Right cardiac atrium (tissue), 5 donors: ENCODE results near the gene AWAT2. TPM values are rescaled to one million over a fixed set of nuclear protein-coding genes. Genes with fewer than 3 reads are reported as not detected.

Experiments
- ATAC-seq, 2 donors: fragments of 200-7000 bp; cut with Tn5 transposase; one replicate each; pipeline versions ENCODE4 v1.8.0 to v1.9.1; 2020; ENCODE audit warnings: moderate library complexity in 2 of 2, mild to moderate bottlenecking in 1 of 2
- DNase-seq, 3 donors: peaks; one replicate each; pipeline ENCODE4 v3.0.0-alpha.2; 2020
- H3K27ac ChIP-seq: one replicate; pipeline ENCODE4 v1.5.1; 2013; ENCODE audit warnings: mild to moderate bottlenecking, low read length, control low read depth, moderate library complexity
- H3K27me3 ChIP-seq: one replicate; pipeline ENCODE4 v1.6.1; 2013; ENCODE audit not compliant: control insufficient read depth, insufficient read depth
- H3K4me1 ChIP-seq: one replicate; pipeline ENCODE4 v1.6.1; 2013; ENCODE audit warnings: low read length; ENCODE audit not compliant: control insufficient read depth, insufficient read depth
- H3K4me3 ChIP-seq: one replicate; pipeline ENCODE4 v1.5.1; 2013; ENCODE audit warnings: low read length, control low read depth
- H3K9me3 ChIP-seq: one replicate; pipeline ENCODE4 v1.6.1; 2013; ENCODE audit warnings: low read length; ENCODE audit not compliant: control insufficient read depth
- WGBS: extraction: QIAGEN DNeasy Blood & Tissue Kit; methylation state at CpG from one replicate; pipeline ENCODE4 v1.1.7; 2013; 5-methylcytosine and 5-hydroxymethylcytosine counted together
- intact Hi-C, 4 donors: fragments of 100-400 bp; cut with DNase I; formaldehyde crosslinking; loops; one replicate each; pipeline versions ENCODE4 v1.11.0 to v1.14.0; 2022 to 2023
- polyA plus RNA-seq: library from polyadenylated mRNA; stranded (reverse); fragments of 200-250 nt; gene quantifications from one replicate; pipeline ENCODE4 v1.2.3, GENCODE V29; 2013
- total RNA-seq, 4 donors: library from RNA; stranded (reverse); fragmentation: NEBNext Ultra II Directional; extraction: Animal tissue kit (Norgen Biotek cat#: 25700); gene quantifications; one replicate each; pipeline ENCODE4 v1.2.1, GENCODE V29; 2021
- donor health status: healthy with polysubstance abuse.
- donor health status: DM: no; HTN: yes; CAD: no.
- donor health status: DM: no; HTN: no; CAD: no.
- donor health status: DM: no; HTN: yes; CAD: no; lungs with severe emphysema.
- donor health status: DM: yes; HTN: yes; CAD: no.

Gene AWAT2
- total and polyA plus RNA-seq, 5 donors, result not detected

DNA sequence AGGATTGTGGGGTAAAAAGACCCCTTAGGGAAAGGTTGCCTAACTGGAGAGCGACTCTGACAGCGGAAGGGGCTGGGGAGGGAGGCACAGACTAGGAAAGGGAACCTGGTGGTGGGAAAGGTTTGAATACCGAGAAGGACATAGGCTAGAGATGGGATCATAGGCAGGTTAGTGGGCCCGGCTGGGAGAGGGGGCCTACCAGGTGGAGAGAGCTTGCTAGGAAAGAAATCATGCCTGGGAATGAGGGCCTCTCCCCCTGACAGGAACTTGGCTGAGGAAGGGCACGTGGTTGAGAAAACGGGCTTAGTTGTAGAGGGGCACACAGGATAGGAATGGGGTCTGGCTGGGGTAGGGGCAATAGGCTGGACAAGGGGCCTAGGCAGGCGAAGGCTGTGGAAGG, 16.9 kb upstream of the AWAT2 start:
- no peak overlapping the region for H3K27ac ChIP-seq
- WGBS, result 95% methylated on average over 7 of the region's 7 CpGs
- no peak for ATAC-seq
- DNase-seq, result no peak
- no peaks in the 10 kb centered on the region for H3K27me3 ChIP-seq
- H3K4me3 ChIP-seq, result no peak overlapping the region
- intact Hi-C loops, result no loop called here
- H3K9me3 ChIP-seq, result no peaks in the 10 kb centered on the region
- H3K4me1 ChIP-seq, result no peaks in the 10 kb centered on the region

DNA sequence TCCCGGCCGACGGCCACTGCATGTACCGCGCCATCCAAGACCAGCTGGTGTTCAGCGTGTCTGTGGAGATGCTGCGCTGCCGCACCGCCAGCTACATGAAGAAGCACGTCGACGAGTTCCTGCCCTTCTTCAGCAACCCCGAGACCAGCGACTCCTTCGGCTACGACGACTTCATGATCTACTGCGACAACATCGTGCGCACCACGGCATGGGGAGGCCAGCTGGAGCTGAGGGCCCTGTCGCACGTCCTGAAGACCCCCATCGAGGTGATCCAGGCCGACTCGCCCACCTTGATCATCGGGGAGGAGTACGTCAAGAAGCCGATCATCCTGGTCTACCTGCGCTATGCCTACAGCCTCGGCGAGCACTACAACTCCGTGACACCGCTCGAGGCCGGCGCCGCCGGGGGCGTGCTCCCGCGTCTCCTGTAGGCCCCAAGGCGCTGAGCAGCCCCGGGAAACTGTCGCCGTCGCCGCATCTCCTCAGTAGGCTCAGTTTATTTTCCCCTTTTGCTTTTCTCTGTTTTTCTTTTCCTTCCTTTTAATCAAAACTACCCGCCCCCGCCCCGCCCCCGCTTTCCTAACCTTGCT, 13.3 kb upstream of the AWAT2 start:
- no peak overlapping the region for H3K4me3 ChIP-seq
- no peaks in the 10 kb centered on the region for H3K9me3 ChIP-seq
- intact Hi-C loops, result no loop called here
- ATAC-seq (no peak), DNase-seq (no peak)
- WGBS, result 97% methylated on average over 52 of the region's 52 CpGs
- no peaks in the 10 kb centered on the region for H3K27me3 ChIP-seq
- no peaks in the 10 kb centered on the region for H3K4me1 ChIP-seq
- H3K27ac ChIP-seq, result no peak overlapping the region

DNA sequence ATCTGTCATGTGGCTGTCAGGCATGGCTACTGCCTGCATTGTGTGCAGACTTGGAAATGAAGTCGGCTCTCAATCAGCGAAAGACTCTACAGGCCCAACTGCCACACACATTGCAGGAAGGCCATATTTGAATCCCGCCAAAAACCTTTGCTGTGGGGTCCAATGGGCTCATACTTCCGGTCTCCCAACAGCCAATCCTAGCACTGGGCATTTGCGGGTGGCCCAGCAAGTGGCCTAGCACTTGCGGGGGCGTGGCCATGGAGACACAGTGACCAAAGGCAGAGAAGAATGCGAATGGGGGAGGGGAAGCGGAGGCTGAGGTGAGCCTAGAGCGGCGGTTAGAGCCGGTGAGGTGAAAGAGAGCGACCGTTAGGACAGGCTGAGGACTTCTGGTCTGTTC, 12.3 kb upstream of the AWAT2 start, which contains the start of gene OTUD6A:
OTUD6A (plus strand) TSS at position 382 of the 400 bp plus-strand sequence. CDS start 68 bp downstream, outside the sequence.
- intact Hi-C loops, result no loop called here

DNA sequence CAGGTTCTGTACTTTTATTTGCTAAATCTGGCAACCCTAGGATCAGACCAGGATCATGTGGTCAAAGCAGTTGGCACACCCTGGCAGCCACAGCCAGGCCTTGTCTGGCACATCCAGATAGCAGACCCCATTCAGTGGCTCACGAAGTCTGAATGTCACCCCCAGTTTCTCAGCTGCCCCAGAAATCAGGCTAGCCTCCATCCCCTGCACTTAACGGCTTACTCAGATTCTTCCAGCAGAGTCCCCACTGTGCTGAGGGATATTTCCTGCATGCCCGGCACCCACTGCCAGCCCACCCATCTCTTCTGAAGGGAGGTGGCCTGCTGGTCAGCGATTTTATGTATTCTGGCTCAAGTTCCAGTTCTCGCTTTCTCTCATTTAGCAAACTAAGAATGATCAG, 4.7 kb upstream of the AWAT2 start:
- ATAC-seq (no peak), DNase-seq (no peak)
- intact Hi-C loops, result no loop called here
- no peak overlapping the region for H3K27ac ChIP-seq
- WGBS, result 95% methylated on average over 5 of the region's 5 CpGs
- H3K9me3 ChIP-seq, result no peaks in the 10 kb centered on the region
- H3K4me1 ChIP-seq, result no peaks in the 10 kb centered on the region
- H3K27me3 ChIP-seq, result no peaks in the 10 kb centered on the region
- H3K4me3 ChIP-seq, result no peak overlapping the region

More for the DNA sequence above, 12.3 kb upstream of the AWAT2 start, which contains the start of gene OTUD6A:
- 95% methylated on average over 14 of the region's 14 CpGs for WGBS
- no peak within 1 kb of the TSS for H3K4me3 ChIP-seq
- no peak for DNase-seq
- H3K4me1 ChIP-seq, result no peaks in the 10 kb centered on the region
- H3K27ac ChIP-seq, result no peak within 1 kb of the TSS
- no peaks in the 10 kb centered on the region for H3K27me3 ChIP-seq
- H3K9me3 ChIP-seq, result no peaks in the 10 kb centered on the region
- ATAC-seq, result no peak

DNA sequence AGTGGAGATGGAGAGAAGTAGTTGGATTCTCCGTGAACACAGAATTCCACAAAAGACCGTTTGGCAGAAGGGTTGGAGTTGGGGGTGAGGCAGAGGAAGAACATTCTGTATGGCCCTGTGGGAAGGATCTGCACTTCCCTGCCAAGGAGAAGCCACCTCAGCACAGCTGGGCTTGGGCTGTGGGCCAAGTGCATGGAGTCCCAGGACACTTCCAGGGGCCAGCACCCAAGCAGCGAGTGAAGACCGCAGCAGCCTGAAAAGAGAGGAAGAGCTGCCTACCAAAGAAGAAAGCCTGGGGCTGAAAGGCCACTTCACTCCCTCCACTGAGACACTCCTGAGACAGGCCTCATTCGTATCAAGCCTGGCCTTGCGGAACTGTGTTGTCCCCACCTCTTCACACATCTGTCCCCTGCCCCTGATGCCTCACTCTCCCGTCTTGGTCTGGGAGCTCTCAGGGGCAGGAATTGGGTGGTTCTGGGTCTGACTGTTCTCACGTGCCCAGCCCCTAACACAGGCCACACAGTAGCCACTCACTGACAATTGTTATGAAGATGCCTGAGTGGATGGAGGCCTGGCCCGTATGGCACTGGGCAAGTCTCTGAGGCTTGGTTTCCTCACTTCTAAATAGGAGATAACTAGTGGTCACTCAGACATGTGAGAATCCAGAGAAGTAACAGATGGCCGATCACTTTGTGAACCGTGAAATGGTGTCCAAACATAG, 3.3 kb upstream of the AWAT2 start:
- Histone ChIP-seq H3K4me3 (no peak overlapping the region), H3K4me1 (no peaks in the 10 kb centered on the region), H3K27ac (no peak overlapping the region), H3K27me3 (no peaks in the 10 kb centered on the region), H3K9me3 (no peaks in the 10 kb centered on the region)
- DNase-seq (peak in 2 of 3 donors; percentile 46 to 60), ATAC-seq (no peak)
- WGBS, result 63% methylated on average over 11 of the region's 11 CpGs
- intact Hi-C loops, result no loop called here

DNA sequence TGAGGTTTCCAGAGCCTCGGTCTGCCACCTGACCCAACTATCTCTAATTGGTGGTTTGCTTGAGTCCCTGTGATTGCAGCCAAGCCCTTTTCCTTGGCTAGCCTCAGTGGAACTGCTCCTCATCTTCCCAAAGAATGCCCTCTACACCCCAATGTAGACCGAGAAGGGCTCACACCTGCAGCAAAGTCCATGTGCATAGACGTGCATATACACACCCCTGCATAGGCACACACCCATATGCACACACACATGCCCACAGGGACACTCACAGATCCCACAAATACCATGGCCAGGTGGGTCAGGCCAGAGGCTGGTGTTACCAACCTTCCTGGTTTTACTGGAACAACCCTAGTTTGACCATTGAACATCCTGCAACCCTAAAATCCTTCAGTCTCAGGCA, 332 bp downstream of the AWAT2 start:
- H3K27me3 ChIP-seq, result no peaks in the 10 kb centered on the region
- H3K4me3 ChIP-seq, result no peak overlapping the region
- no peaks in the 10 kb centered on the region for H3K9me3 ChIP-seq
- DNase-seq (no peak), ATAC-seq (no peak)
- intact Hi-C loops, result no loop called here
- 90% methylated on average over 3 of the region's 3 CpGs for WGBS
- peaks cover 1% of the 10 kb centered on the region for H3K4me1 ChIP-seq
- no peak overlapping the region for H3K27ac ChIP-seq

DNA sequence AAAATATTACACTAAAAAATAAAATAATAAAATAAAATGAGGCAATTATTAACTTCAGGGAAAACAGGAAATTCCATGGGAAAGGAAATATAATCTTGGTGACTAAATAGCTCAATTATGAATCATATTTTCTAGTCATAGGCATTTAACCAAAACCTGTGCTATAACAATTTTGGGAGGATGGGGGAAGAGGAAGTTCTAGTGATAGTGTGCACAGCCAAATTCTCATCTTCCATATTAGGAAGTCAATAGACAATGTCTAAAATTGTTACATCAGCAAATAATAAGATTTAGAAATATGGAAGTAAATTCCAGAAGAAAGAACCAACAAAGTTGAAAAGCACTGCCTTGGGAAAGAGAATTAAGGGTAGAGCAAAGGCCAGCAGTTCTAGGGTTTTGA, 2.8 kb downstream of the AWAT2 start:
- Histone ChIP-seq H3K4me3 (no peak overlapping the region), H3K27me3 (no peaks in the 10 kb centered on the region), H3K27ac (no peak overlapping the region), H3K9me3 (no peaks in the 10 kb centered on the region), H3K4me1 (peaks cover 4% of the 10 kb centered on the region)
- intact Hi-C loops, result no loop called here
- ATAC-seq, result no peak
- DNase-seq, result no peak

DNA sequence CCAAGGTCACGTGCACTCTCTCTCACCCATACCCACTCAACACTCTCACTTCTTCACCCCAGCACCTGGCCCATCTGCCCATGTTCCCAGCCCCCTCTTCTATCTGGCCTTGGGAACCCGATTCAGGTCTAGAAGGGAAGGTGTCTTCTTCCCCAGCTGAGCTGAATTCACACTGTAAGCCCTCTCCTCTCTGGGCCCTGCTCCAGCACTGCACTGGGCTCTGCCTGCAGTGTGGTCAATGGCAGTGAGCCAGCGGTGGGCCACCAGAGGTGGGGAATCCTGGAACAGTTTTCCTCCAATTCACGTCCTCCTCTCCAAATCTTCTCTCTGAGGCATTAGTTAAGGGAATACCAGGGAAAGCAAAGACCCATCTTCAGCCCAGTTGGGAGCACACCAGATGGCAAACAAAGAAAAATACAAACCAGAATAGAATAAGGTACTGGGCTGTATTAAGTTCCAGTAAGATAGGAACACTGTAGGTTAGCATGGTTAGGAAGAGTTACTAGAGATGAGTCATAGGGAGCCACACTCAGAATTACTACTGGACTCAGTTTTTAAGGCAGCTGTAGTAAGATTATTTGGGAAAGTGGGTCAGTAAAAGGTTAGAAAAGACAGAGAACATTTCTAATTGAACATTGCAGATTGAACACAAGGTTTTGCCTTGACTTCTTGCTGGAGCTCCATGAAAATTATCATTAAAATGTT, 5.0 kb downstream of the AWAT2 start:
- Histone ChIP-seq H3K4me3 (no peak overlapping the region), H3K27me3 (no peaks in the 10 kb centered on the region), H3K4me1 (peaks cover 4% of the 10 kb centered on the region), H3K9me3 (no peaks in the 10 kb centered on the region), H3K27ac (no peak overlapping the region)
- no peak for DNase-seq
- intact Hi-C loops, result no loop called here
- ATAC-seq, result no peak
- 71% methylated on average over 4 of the region's 4 CpGs for WGBS

DNA sequence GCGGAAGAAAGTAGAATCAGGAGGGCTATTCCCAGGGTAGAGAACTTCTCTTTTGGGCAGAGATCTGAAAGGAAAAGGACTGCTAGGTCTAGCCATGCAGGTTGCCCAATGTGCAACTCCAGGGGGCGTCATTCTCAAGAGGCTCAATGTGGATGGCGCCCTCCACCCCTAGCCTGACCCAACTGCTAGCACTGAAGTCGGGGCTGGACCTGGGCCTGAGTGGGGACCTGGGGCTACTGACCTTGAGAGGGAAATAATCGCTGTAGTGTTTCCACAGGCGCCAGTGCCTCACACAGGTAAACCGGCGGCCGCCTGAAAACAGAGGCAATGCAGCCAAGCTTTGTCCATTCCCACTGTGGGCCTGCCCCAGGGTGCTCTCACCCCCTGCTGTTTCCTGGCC, 6.1 kb downstream of the AWAT2 start:
- WGBS, result 98% methylated on average over 9 of the region's 9 CpGs
- H3K9me3 ChIP-seq, result no peaks in the 10 kb centered on the region
- intact Hi-C loops, result no loop called here
- DNase-seq (no peak), ATAC-seq (no peak)
- no peaks in the 10 kb centered on the region for H3K27me3 ChIP-seq
- no peak overlapping the region for H3K4me3 ChIP-seq
- H3K4me1 ChIP-seq, result peaks cover 4% of the 10 kb centered on the region
- H3K27ac ChIP-seq, result no peak overlapping the region

DNA sequence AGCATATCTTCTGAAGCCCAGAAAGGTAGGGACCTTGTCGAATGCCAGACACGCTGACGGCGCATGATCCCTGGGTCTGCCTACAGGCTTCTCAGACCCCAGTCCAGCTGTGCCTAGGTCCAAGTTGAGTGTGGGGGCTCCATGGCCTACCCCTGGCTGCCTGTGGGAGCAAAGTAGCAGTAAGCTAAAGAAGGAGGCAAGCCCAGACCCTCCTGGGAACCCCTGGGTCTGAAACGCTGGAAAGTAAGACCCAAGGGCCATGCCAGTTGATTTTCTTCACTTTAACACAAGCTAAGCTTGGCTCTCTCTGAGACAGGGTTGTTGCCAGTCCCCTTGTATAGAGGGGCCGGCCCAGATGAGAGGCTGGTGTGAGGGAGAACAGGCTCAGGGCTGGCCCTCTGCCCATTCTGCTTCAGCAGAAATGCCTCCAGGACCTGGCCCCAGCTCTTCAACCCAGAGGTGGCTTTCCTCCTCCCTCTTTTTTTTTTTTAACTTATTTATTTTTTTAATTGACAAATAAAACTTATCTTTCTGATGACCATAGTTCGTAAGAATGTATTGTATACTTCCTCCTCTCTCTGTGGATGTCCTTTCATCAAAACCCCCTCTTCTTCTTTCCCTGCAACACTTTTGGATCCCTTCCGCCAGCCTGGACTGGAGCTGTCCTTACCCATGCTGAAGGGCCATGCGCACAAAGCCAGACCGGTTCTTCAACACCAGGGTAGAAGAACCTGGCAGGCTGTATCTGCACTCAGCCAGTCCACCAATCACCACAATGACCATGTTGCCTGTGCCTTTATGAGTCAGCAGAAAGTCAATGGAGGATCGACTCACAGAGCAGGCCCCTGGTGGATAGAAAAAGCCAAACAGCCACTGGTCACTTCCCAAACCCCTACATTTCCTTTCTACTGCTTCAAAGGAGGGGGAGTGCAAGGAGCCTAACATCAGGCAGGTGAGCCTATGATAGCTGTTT, 7.1 kb downstream of the AWAT2 start:
- DNase-seq (peak in 1 of 3 donors; percentile 63), ATAC-seq (no peak)
- no peak overlapping the region for H3K27ac ChIP-seq
- H3K9me3 ChIP-seq, result no peaks in the 10 kb centered on the region
- no peak overlapping the region for H3K4me3 ChIP-seq
- H3K4me1 ChIP-seq, result peaks cover 4% of the 10 kb centered on the region
- H3K27me3 ChIP-seq, result no peaks in the 10 kb centered on the region
- WGBS, result 80% methylated on average over 11 of the region's 11 CpGs
- intact Hi-C loops, result no loop called here
